Endothelial cell of umbilical vein (primary cell): ENCODE results near the gene NPNT. TPM values are rescaled to one million over a fixed set of nuclear protein-coding genes. Genes with fewer than 3 reads are reported as not detected.

Experiments
- BruUV-seq: library from RNA; stranded (reverse); fragments of 400-500 nt; replicated peaks from 2 replicates; lab custom pipeline; 2021; lab: Mats Ljungman, UMichigan
- CTCF ChIA-PET: fragments of 300-600, 350-600 bp; sonication (Branson Sonifier 250); formaldehyde crosslinking; loops from one replicate; lab custom pipeline; 2021; ENCODE audit warnings: antibody characterized with exemption, inconsistent platforms; lab: Charles Lee
- POLR2A ChIA-PET: fragments of 300-600, 350-600 bp; sonication (Branson Sonifier 250); formaldehyde crosslinking; loops from one replicate; lab custom pipeline; 2021; ENCODE audit warnings: antibody characterized with exemption, inconsistent platforms; lab: Charles Lee
- DNase-seq: peaks from one replicate; pipeline ENCODE4 v3.0.0-alpha.2; 2011; ENCODE audit warnings: low read depth, low spot score
- FAIRE-seq: peaks from 2 replicates; lab custom pipeline; 2011; peaks lifted over from hg19 to GRCh38; lab: Jason Lieb, UNC
- H2AFZ ChIP-seq: 2 replicates; pipeline ENCODE4 v1.6.0; 2012; ENCODE audit warnings: low read depth, low read length, control low read depth, inconsistent platforms
- H3K27ac ChIP-seq: 2 replicates; pipeline ENCODE4 v1.5.1; 2011; ENCODE audit warnings: low read depth, mild to moderate bottlenecking, control low read depth, low read length, moderate library complexity; ENCODE audit not compliant: insufficient read depth
- H3K27me3 ChIP-seq, 2 experiments: 2 replicates each; pipeline versions ENCODE4 v1.6.0 to v1.6.1; 2011; ENCODE audit warnings: low read length in 2 of 2, mixed read lengths in 1 of 2; ENCODE audit not compliant: control insufficient read depth in 2 of 2, insufficient read depth in 2 of 2
- H3K36me3 ChIP-seq, 2 experiments: 2 replicates in 1 of 2; 3 replicates in 1 of 2; pipeline ENCODE4 v1.5.1; 2011; ENCODE audit warnings: low read length in 2 of 2, mild to moderate bottlenecking in 1 of 2, moderate library complexity in 1 of 2; ENCODE audit not compliant: control insufficient read depth in 2 of 2, insufficient read depth in 2 of 2; ENCODE audit errors: extremely low read depth in 1 of 2
- H3K4me1 ChIP-seq: 3 replicates; pipeline ENCODE4 v1.5.1; 2011; ENCODE audit warnings: mild to moderate bottlenecking, low read length; ENCODE audit not compliant: control insufficient read depth, insufficient read depth; ENCODE audit errors: extremely low read depth
- H3K4me2 ChIP-seq: 2 replicates; pipeline ENCODE4 v1.6.1; 2011; ENCODE audit warnings: low read length, control low read depth, mixed read lengths; ENCODE audit not compliant: insufficient read depth
- H3K4me3 ChIP-seq, 3 experiments: fragments of 200-600 bp in 1 of 3; sonication (generic), shearing (Covaris generic) in 1 of 3; replicated peaks in 1 of 3; 2 replicates each; pipeline ENCODE4 v1.5.1; 2011 to 2016; ENCODE audit warnings: control low read depth in 3 of 3, low read length in 3 of 3, mild to moderate bottlenecking in 2 of 3, inconsistent platforms in 1 of 3, low read depth in 1 of 3, moderate library complexity in 1 of 3; ENCODE audit not compliant: insufficient read depth in 1 of 3
- H3K79me2 ChIP-seq: 2 replicates; pipeline ENCODE4 v1.6.0; 2012; ENCODE audit warnings: low read length, inconsistent platforms; ENCODE audit not compliant: control insufficient read depth, insufficient read depth
- H3K9ac ChIP-seq: replicated peaks from 2 replicates; pipeline ENCODE3; 2011; ENCODE audit warnings: low read length, control low read depth; ENCODE audit not compliant: insufficient read depth; ENCODE audit errors: extremely low read depth
- H3K9me1 ChIP-seq: replicated peaks from 3 replicates; pipeline ENCODE4 v1.6.0; 2011; ENCODE audit warnings: mild to moderate bottlenecking, low read length; ENCODE audit not compliant: control insufficient read depth, insufficient read depth; ENCODE audit errors: extremely low read depth
- H3K9me3 ChIP-seq: replicated peaks from 2 replicates; pipeline ENCODE4 v1.5.1; 2012; ENCODE audit warnings: low read length, inconsistent platforms; ENCODE audit not compliant: control insufficient read depth, insufficient read depth
- H4K20me1 ChIP-seq: replicated peaks from 2 replicates; pipeline ENCODE3; 2011; ENCODE audit warnings: mild to moderate bottlenecking, low read length; ENCODE audit not compliant: control insufficient read depth, insufficient read depth; ENCODE audit errors: extremely low read depth
- CTCF ChIP-seq, 2 donors: IDR thresholded peaks; 1 replicate in 1 of 2; 2 replicates in 1 of 2; pipeline ENCODE4 v1.5.1; 2011; ENCODE audit warnings: low read length in 2 of 2, mild to moderate bottlenecking in 2 of 2, moderate library complexity in 2 of 2, control low read depth in 1 of 2, inconsistent platforms in 1 of 2, low read depth in 1 of 2; ENCODE audit not compliant: insufficient read depth in 1 of 2; ENCODE audit errors: extremely low read depth in 1 of 2
- EZH2 ChIP-seq: IDR thresholded peaks from 2 replicates; pipeline ENCODE4 v1.6.1; 2012; ENCODE audit warnings: borderline replicate concordance, low read depth, mild to moderate bottlenecking, moderate library complexity, low read length, inconsistent platforms; ENCODE audit not compliant: severe bottlenecking
- FOS ChIP-seq: IDR thresholded peaks from 2 replicates; pipeline ENCODE4 v1.6.1; 2011; ENCODE audit warnings: mild to moderate bottlenecking, low read length, moderate library complexity, borderline replicate concordance; ENCODE audit not compliant: insufficient read depth
- GATA2 ChIP-seq: IDR thresholded peaks from 2 replicates; pipeline ENCODE4 v1.7.0; 2011; ENCODE audit warnings: low read depth, mild to moderate bottlenecking, moderate library complexity, mixed read lengths, low read length; ENCODE audit not compliant: insufficient read length, insufficient read depth
- JUN ChIP-seq: IDR thresholded peaks from 2 replicates; pipeline ENCODE4 v1.6.1; 2011; ENCODE audit warnings: borderline replicate concordance, low read depth; ENCODE audit not compliant: insufficient read length, insufficient read depth
- MYC ChIP-seq: IDR thresholded peaks from one replicate; pipeline ENCODE4 v1.6.1; 2011; ENCODE audit warnings: mild to moderate bottlenecking, low read depth, low read length
- POLR2A ChIP-seq: IDR thresholded peaks from 2 replicates; pipeline ENCODE4 v1.6.1; 2012; ENCODE audit warnings: low read depth, mild to moderate bottlenecking, control low read depth, low read length
- POLR2AphosphoS5 ChIP-seq: IDR thresholded peaks from 2 replicates; pipeline ENCODE4 v1.6.1; 2012; ENCODE audit warnings: low read depth, mild to moderate bottlenecking, control low read depth, low read length, moderate library complexity; ENCODE audit not compliant: insufficient read depth
- dilution Hi-C: fragments of 300-500 bp; cut with MboI; formaldehyde crosslinking; loops from one replicate; pipeline ENCODE4 v1.15.0; 2019; ENCODE audit warnings: low sequenced_read_pairs; ENCODE audit not compliant: extremely low pct_ligation_motif_present
- intact Hi-C: fragments of 100-400 bp; cut with micrococcal nuclease; formaldehyde crosslinking; loops from one replicate; pipeline ENCODE4 v1.10.0; 2022
- polyA plus RNA-seq, 4 experiments: library from polyadenylated mRNA; depleted of rRNA in 3 of 4; stranded (reverse) in 3 of 4; unstranded in 1 of 4; fragments of >200 nt; gene quantifications; 2 replicates each; pipeline versions ENCODE4 v1.2.1 to v1.2.3, GENCODE V29; 2011 to 2012; ENCODE audit warnings: missing spikeins in 1 of 4
- total RNA-seq: library from RNA; stranded (reverse); gene quantifications from 2 replicates; pipeline ENCODE4 v1.2.3, GENCODE V29; 2021
- TF ChIP-seq, protein P1 (sequence below): IDR thresholded peaks from 2 replicates; pipeline ENCODE4 v1.6.1; 2011; ENCODE audit not compliant: insufficient read depth, insufficient read length

NPNT gene
- total and polyA plus RNA-seq, 2 donors (not counting 3 experiments of a cell fraction or from before 2014, with no cell fraction given) = not detected

GRCh38 chr4:105967058-105967658 lies 71.9 kb downstream of the NPNT start:
- H3K27me3 ChIP-seq = peaks cover 0 to 3% of the 10 kb centered on the region in 2 experiments
- no peak for FAIRE-seq
- no peak overlapping the region for H3K9ac ChIP-seq
- TF ChIP-seq EZH2 (no peak), FOS (no peak), JUN (no peak), GATA2 (no peak), MYC (no peak), POLR2AphosphoS5 (no peak), POLR2A (no peak), CTCF (IDR thresholded peaks at IDR 0.05; ENCODE audit: extremely low read depth in 1 of 2, insufficient read depth in 1 of 2, low read depth in 1 of 2, low read length in 2 of 2) (no peak)
- TF ChIP-seq, protein P1, sequence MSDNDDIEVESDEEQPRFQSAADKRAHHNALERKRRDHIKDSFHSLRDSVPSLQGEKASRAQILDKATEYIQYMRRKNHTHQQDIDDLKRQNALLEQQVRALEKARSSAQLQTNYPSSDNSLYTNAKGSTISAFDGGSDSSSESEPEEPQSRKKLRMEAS = no peak
- POLR2A ChIA-PET = no interaction called here
- no peaks in the 10 kb centered on the region for H3K4me1 ChIP-seq
- no peak overlapping the region for H3K4me3 ChIP-seq
- H2AFZ ChIP-seq = no peak overlapping the region
- H3K36me3 ChIP-seq = no peaks in the 10 kb centered on the region
- H3K9me3 ChIP-seq = no peaks in the 10 kb centered on the region
- H3K27ac ChIP-seq = no peak overlapping the region
- dilution Hi-C loops = no loop called here
- no peak overlapping the region for H3K4me2 ChIP-seq
- H3K9me1 ChIP-seq = no peaks in the 10 kb centered on the region
- DNase-seq = no peak
- CTCF ChIA-PET = no interaction called here
- H4K20me1 ChIP-seq = no peaks in the 10 kb centered on the region
- intact Hi-C loops = no loop called here
- no peaks in the 10 kb centered on the region for H3K79me2 ChIP-seq
- no TSS peak for BruUV-seq
